Measurements from ENCODE around the gene PRKCH. TPM values are rescaled to one million over a fixed set of nuclear protein-coding genes. Genes with fewer than 3 reads are reported as not detected.

Gene PRKCH
- total RNA-seq, 2 donors from 2014 or later = 7.2 to 8.6 TPM

DNA sequence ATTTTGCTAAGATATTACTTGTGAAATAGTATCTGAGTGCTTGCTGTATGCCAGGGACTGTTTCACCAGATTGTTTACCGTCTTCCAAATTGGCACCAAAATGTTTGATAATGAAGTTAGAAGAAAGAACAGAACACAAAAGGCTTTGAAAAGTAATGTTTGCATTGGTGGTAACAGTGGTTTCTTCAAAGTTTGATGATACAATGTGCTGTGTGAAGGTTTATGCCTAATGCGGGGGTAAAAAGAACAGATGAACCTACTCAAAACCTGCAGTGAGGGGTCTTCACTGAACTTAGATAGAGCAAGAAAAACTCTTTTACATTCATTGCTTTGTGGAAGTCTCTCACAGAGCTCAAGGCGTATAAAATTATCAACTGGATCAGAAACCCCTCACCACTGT is 76.2 kb downstream of the PRKCH start:
- Mint-ChIP-seq H3K27ac (no peak overlapping the region), H3K27me3 (ENCODE audit: insufficient read depth) (no peaks in the 10 kb centered on the region), H3K4me1 (peaks cover 15% of the 10 kb centered on the region), H3K36me3 (ENCODE audit: low read depth) (no peaks in the 10 kb centered on the region), H3K4me3 (no peak overlapping the region), H3K9me3 (no peaks in the 10 kb centered on the region)
- H3K36me3 ChIP-seq (ENCODE audit: control insufficient read depth, insufficient read depth, low read length) = no peaks in the 10 kb centered on the region
- H3K9me3 ChIP-seq (ENCODE audit: control insufficient read depth, low read length) = no peaks in the 10 kb centered on the region
- H3K27ac ChIP-seq (ENCODE audit: low read depth, low read length) = no peak overlapping the region
- H3K9ac ChIP-seq (ENCODE audit: extremely low read depth, low read length, poor library complexity, severe bottlenecking) = no peak overlapping the region
- no peak overlapping the region for H3K4me3 ChIP-seq (ENCODE audit: low read length)
- TF ChIP-seq, protein P1, sequence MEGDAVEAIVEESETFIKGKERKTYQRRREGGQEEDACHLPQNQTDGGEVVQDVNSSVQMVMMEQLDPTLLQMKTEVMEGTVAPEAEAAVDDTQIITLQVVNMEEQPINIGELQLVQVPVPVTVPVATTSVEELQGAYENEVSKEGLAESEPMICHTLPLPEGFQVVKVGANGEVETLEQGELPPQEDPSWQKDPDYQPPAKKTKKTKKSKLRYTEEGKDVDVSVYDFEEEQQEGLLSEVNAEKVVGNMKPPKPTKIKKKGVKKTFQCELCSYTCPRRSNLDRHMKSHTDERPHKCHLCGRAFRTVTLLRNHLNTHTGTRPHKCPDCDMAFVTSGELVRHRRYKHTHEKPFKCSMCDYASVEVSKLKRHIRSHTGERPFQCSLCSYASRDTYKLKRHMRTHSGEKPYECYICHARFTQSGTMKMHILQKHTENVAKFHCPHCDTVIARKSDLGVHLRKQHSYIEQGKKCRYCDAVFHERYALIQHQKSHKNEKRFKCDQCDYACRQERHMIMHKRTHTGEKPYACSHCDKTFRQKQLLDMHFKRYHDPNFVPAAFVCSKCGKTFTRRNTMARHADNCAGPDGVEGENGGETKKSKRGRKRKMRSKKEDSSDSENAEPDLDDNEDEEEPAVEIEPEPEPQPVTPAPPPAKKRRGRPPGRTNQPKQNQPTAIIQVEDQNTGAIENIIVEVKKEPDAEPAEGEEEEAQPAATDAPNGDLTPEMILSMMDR (conservative IDR thresholded peaks at IDR 0.05) = no peak
- WGBS, 2 experiments (ENCODE audit: insufficient coverage in 1 of 2, insufficient read length in 1 of 2) = 89 to 91% methylated on average over 1 to 3 of the region's 3 CpGs
- H3K27me3 ChIP-seq (ENCODE audit: control insufficient read depth, insufficient read depth, low read length, poor library complexity, severe bottlenecking) = no peaks in the 10 kb centered on the region
- H3K4me1 ChIP-seq (ENCODE audit: control insufficient read depth, insufficient read depth, low read length) = no peaks in the 10 kb centered on the region
- no peak for DNase-seq

DNA sequence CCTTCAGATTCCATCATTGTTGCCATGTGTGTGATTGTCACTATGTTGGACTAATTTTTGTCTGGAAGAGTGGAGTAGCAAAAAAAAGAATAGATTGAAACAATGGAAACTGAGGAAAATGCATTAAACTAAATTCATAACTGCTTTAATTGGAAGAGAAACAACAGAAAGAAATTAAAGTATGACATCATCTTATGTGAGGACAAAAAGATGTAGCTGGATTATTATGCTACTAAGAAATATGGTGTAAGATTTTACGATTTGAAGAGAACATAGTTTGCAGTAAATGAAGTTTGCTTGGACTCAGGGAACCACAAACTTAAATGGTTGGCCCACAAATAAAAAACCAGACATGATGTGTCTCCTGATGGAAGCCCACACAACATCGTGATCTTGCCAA is 76.8 kb downstream of the PRKCH start:
- TF ChIP-seq, protein P1 (conservative IDR thresholded peaks at IDR 0.05) = no peak
- Histone ChIP-seq H3K9me3 (ENCODE audit: control insufficient read depth, low read length) (no peaks in the 10 kb centered on the region), H3K36me3 (ENCODE audit: control insufficient read depth, insufficient read depth, low read length) (no peaks in the 10 kb centered on the region), H3K27ac (ENCODE audit: low read depth, low read length) (no peak overlapping the region), H3K9ac (ENCODE audit: extremely low read depth, low read length, poor library complexity, severe bottlenecking) (no peak overlapping the region), H3K27me3 (ENCODE audit: control insufficient read depth, insufficient read depth, low read length, poor library complexity, severe bottlenecking) (no peaks in the 10 kb centered on the region), H3K4me3 (ENCODE audit: low read length) (no peak overlapping the region), H3K4me1 (ENCODE audit: control insufficient read depth, insufficient read depth, low read length) (no peaks in the 10 kb centered on the region)
- H3K27me3 Mint-ChIP-seq (ENCODE audit: insufficient read depth) = no peaks in the 10 kb centered on the region
- no peak overlapping the region for H3K4me3 Mint-ChIP-seq
- H3K4me1 Mint-ChIP-seq = peaks cover 15% of the 10 kb centered on the region
- H3K36me3 Mint-ChIP-seq (ENCODE audit: low read depth) = no peaks in the 10 kb centered on the region
- DNase-seq = no peak
- no peaks in the 10 kb centered on the region for H3K9me3 Mint-ChIP-seq
- WGBS, 2 experiments (ENCODE audit: insufficient coverage in 1 of 2, insufficient read length in 1 of 2) = 79 to 95% methylated on average over 2 of the region's 2 CpGs
- H3K27ac Mint-ChIP-seq = no peak overlapping the region

DNA sequence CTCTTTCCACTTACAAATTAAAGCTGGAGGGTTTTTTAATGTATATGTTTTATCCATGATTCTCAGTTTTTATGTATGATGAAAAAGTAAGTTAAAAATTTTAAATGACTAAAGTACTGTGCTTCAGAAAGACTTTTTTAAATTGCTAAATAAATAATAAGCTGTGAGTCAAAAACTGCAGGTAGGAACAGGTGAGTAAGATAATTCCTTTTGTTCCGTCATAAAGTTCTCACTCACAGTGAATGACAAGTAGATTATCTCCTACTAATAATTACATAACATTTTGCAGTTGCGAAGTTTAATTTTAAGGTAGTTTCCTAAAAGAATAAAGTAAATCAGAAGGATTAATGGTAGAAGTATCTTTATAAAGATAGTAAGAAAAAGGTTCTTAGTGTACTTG is 78.0 kb downstream of the PRKCH start:
- WGBS, 2 experiments (ENCODE audit: insufficient coverage in 1 of 2, insufficient read length in 1 of 2) = 100% methylated on average over 1 of the region's 2 CpGs; no CpG with 5 or more reads in 1 of the 2 experiments
- Mint-ChIP-seq H3K4me3 (no peak overlapping the region), H3K27me3 (ENCODE audit: insufficient read depth) (no peaks in the 10 kb centered on the region), H3K4me1 (peaks cover 15% of the 10 kb centered on the region), H3K9me3 (no peaks in the 10 kb centered on the region), H3K36me3 (ENCODE audit: low read depth) (no peaks in the 10 kb centered on the region), H3K27ac (no peak overlapping the region)
- Histone ChIP-seq H3K36me3 (ENCODE audit: control insufficient read depth, insufficient read depth, low read length) (no peaks in the 10 kb centered on the region), H3K4me3 (ENCODE audit: low read length) (no peak overlapping the region), H3K4me1 (ENCODE audit: control insufficient read depth, insufficient read depth, low read length) (no peaks in the 10 kb centered on the region), H3K27me3 (ENCODE audit: control insufficient read depth, insufficient read depth, low read length, poor library complexity, severe bottlenecking) (no peaks in the 10 kb centered on the region), H3K9me3 (ENCODE audit: control insufficient read depth, low read length) (no peaks in the 10 kb centered on the region), H3K27ac (ENCODE audit: low read depth, low read length) (no peak overlapping the region), H3K9ac (ENCODE audit: extremely low read depth, low read length, poor library complexity, severe bottlenecking) (no peak overlapping the region)
- DNase-seq = no peak
- TF ChIP-seq, protein P1 (conservative IDR thresholded peaks at IDR 0.05) = no peak

Measured in endodermal cell (in vitro differentiated cells).